K562 (cell line): ENCODE data around the gene RAB21. TPM values are rescaled to one million over a fixed set of nuclear protein-coding genes. Genes with fewer than 3 reads are reported as not detected.

Source experiments
- ATAC-seq: fragments of 200-7000 bp; cut with Tn5 transposase; 3 replicates; pipeline ENCODE4 v1.9.1; 2020; ENCODE audit warnings: moderate library complexity
- BruUV-seq: library from RNA; stranded (reverse); fragments of 400-500 nt; replicated peaks from 2 replicates; lab custom pipeline; 2021; lab: Mats Ljungman, UMichigan
- CTCF ChIA-PET: fragments of 300-600 bp; formaldehyde crosslinking; extraction: SDS; loops from one replicate; lab custom pipeline; 2021; ENCODE audit warnings: low intra/inter-chr PET ratio; lab: Yijun Ruan, JAX
- POLR2A ChIA-PET: fragments of 300-600, 350-650 bp; sonication (Branson Sonifier 250); formaldehyde crosslinking; extraction: SDS; loops from one replicate; lab custom pipeline; 2021; ENCODE audit warnings: antibody characterized with exemption, inconsistent platforms; lab: Yijun Ruan, JAX
- DNase-seq, 4 experiments: peaks; one replicate each; pipeline versions ENCODE4 v3.0.0 to v3.0.0-alpha.2; 2011 to 2018; ENCODE audit warnings: low spot score in 3 of 4, mixed read lengths in 3 of 4; ENCODE audit errors: extremely low read depth in 1 of 4
- FAIRE-seq: peaks from 2 replicates; lab custom pipeline; 2011; peaks lifted over from hg19 to GRCh38; lab: Jason Lieb, UNC
- H2AFZ ChIP-seq: 2 replicates; pipeline ENCODE4 v1.6.0; 2011; ENCODE audit warnings: low read depth, low read length, control low read depth, inconsistent platforms
- H3K27ac ChIP-seq: fragments of 200-600 bp; 3 replicates; pipeline ENCODE4 v1.8.0; 2011; ENCODE audit warnings: low read depth, mild to moderate bottlenecking, control low read depth, inconsistent platforms, low read length, moderate library complexity, mixed read lengths; ENCODE audit errors: extremely low read depth
- H3K27me3 ChIP-seq, 2 experiments: fragments of 300-600 bp in 1 of 2; 2 replicates in 1 of 2; 3 replicates in 1 of 2; pipeline versions ENCODE4 v1.6.0 to v1.8.0; 2011; ENCODE audit warnings: inconsistent platforms in 2 of 2, low read length in 2 of 2, mild to moderate bottlenecking in 1 of 2, mixed read lengths in 1 of 2, moderate library complexity in 1 of 2; ENCODE audit not compliant: control insufficient read depth in 2 of 2, insufficient read depth in 2 of 2
- H3K36me3 ChIP-seq: fragments of 300-600 bp; 3 replicates; pipeline ENCODE4 v1.8.0; 2011; ENCODE audit warnings: mild to moderate bottlenecking, low read length, inconsistent platforms; ENCODE audit not compliant: control insufficient read depth, insufficient read depth
- H3K4me1 ChIP-seq, 2 experiments: fragments of 200-600 bp in 1 of 2; replicated peaks in 1 of 2; 2 replicates in 1 of 2; 3 replicates in 1 of 2; pipeline versions ENCODE4 v1.5.1 to v1.8.0; 2011; ENCODE audit warnings: inconsistent platforms in 2 of 2, low read length in 2 of 2, mild to moderate bottlenecking in 1 of 2, mixed read lengths in 1 of 2, moderate library complexity in 1 of 2; ENCODE audit not compliant: control insufficient read depth in 2 of 2, insufficient read depth in 2 of 2
- H3K4me2 ChIP-seq: 2 replicates; pipeline ENCODE4 v1.6.1; 2011; ENCODE audit warnings: low read length, control low read depth, inconsistent platforms, mixed read lengths; ENCODE audit not compliant: insufficient read depth
- H3K4me3 ChIP-seq: fragments of 200-600 bp; sonication (generic), shearing (Covaris generic); 2 replicates; pipeline ENCODE4 v1.5.1; 2016; ENCODE audit warnings: control low read depth, inconsistent platforms
- H3K79me2 ChIP-seq: fragments of 200-600 bp; 3 replicates; pipeline ENCODE4 v1.8.0; 2011; ENCODE audit warnings: low read length, inconsistent platforms; ENCODE audit not compliant: control insufficient read depth, insufficient read depth
- H3K9ac ChIP-seq, 2 experiments: 2 replicates each; pipeline versions ENCODE4 v1.6.0 to v1.6.1; 2011; ENCODE audit warnings: low read depth in 2 of 2, low read length in 2 of 2, control low read depth in 1 of 2, inconsistent platforms in 1 of 2, mild to moderate bottlenecking in 1 of 2, mixed read lengths in 1 of 2; ENCODE audit not compliant: insufficient read depth in 1 of 2
- H3K9me1 ChIP-seq: one replicate; pipeline ENCODE4 v1.6.0; 2011; ENCODE audit warnings: inconsistent platforms, mild to moderate bottlenecking, low read length, moderate library complexity; ENCODE audit not compliant: control insufficient read depth, insufficient read depth
- H3K9me3 ChIP-seq: replicated peaks from 2 replicates; pipeline ENCODE4 v1.5.1; 2011; ENCODE audit warnings: low read depth, low read length, inconsistent platforms; ENCODE audit not compliant: control insufficient read depth, insufficient read depth
- H4K20me1 ChIP-seq: replicated peaks from 2 replicates; pipeline ENCODE4 v1.6.1; 2011; ENCODE audit warnings: low read length, inconsistent platforms, mixed read lengths; ENCODE audit not compliant: control insufficient read depth, insufficient read depth
- DMBX1 ChIP-seq: fragments of 250-450 bp; sonication (Bioruptor Pico); IDR thresholded peaks from 2 replicates; pipeline ENCODE4 v1.8.0; 2022; ENCODE audit warnings: inconsistent platforms, mild to moderate bottlenecking, moderate library complexity, borderline replicate concordance
- FOSL1 ChIP-seq: fragments of 200-800 bp; sonication (Bioruptor generic); conservative IDR thresholded peaks from 2 replicates; pipeline ENCODE4 v1.6.1; 2016; ENCODE audit warnings: missing genetic modification characterization, missing compliant biosample characterization
- HNRNPLL ChIP-seq: fragments of 200-400 bp; formaldehyde crosslinking; IDR thresholded peaks from 2 replicates; pipeline ENCODE4 v1.6.1; 2017; ENCODE audit warnings: low read length, low read depth, mild to moderate bottlenecking; ENCODE audit not compliant: poor library complexity, severe bottlenecking
- MAZ ChIP-seq, 2 experiments: fragments of 450-650 bp in 1 of 2; sonication (generic) in 1 of 2; formaldehyde crosslinking; IDR thresholded peaks in 1 of 2; conservative IDR thresholded peaks in 1 of 2; 2 replicates each; pipeline versions ENCODE4 v1.4.0 to v1.5.0; 2020; ENCODE audit warnings: mild to moderate bottlenecking in 1 of 2, missing genetic modification reagents in 1 of 2
- PTTG1 ChIP-seq: fragments of 450-650 bp; IDR thresholded peaks from 2 replicates; pipeline ENCODE4 v1.6.1; 2016; ENCODE audit warnings: low read depth, mild to moderate bottlenecking, missing genetic modification characterization, missing compliant biosample characterization
- RBM39 ChIP-seq: fragments of 200-400 bp; formaldehyde crosslinking; optimal IDR thresholded peaks from 2 replicates; pipeline ENCODE3; 2018; ENCODE audit warnings: low read depth, low read length
- THRAP3 ChIP-seq: fragments of 450-650 bp; IDR thresholded peaks from 2 replicates; pipeline ENCODE4 v1.6.1; 2016; ENCODE audit warnings: mild to moderate bottlenecking, inconsistent platforms, borderline replicate concordance
- YBX1 ChIP-seq: fragments of 450-650 bp; IDR thresholded peaks from 2 replicates; pipeline ENCODE4 v1.7.1; 2016; ENCODE audit warnings: mild to moderate bottlenecking
- ZNF79 ChIP-seq: fragments of 250-450 bp; sonication (Bioruptor Pico); IDR thresholded peaks from 2 replicates; pipeline ENCODE4 v1.4.0; 2020; ENCODE audit warnings: low read depth, mild to moderate bottlenecking, moderate library complexity
- WGBS: fragments of 100-300 bp; shearing (Covaris generic); methylation state at CpG from one replicate; pipeline ENCODE4 v1.1.6; 2016; ENCODE audit warnings: low coverage, mixed read lengths; ENCODE audit not compliant: insufficient coverage; ENCODE audit errors: missing lambda C conversion rate; 5-methylcytosine and 5-hydroxymethylcytosine counted together
- in situ Hi-C: fragments of 300-500 bp; cut with MboI; formaldehyde crosslinking; loops from 4 replicates; pipeline ENCODE4 v1.15.0; 2018; ENCODE audit warnings: inconsistent platforms, mixed read lengths
- intact Hi-C: fragments of 100-400 bp; cut with micrococcal nuclease; formaldehyde crosslinking; loops from 2 replicates; pipeline ENCODE4 v1.14.2; 2022
- polyA plus RNA-seq, 8 experiments: library from polyadenylated mRNA; depleted of rRNA in 4 of 8; stranded (reverse) in 5 of 8; unstranded in 3 of 8; fragments of >200 nt; fragmentation: Nextera tagmentation in 2 of 8; fragmentation: Illumina TruSeq in 1 of 8; extraction: Ambion mirVana in 2 of 8; extraction: Trizol in 1 of 8; gene quantifications; 2 replicates each; pipeline versions ENCODE4 v1.2.1 to v1.2.3, GENCODE V29; 2011 to 2014; ENCODE audit warnings: inconsistent platforms in 1 of 8, missing spikeins in 1 of 8
- total RNA-seq, 7 experiments: library from RNA; depleted of rRNA in 6 of 7; stranded (reverse); fragments of >200 nt in 6 of 7; fragmentation: Illumina TruSeq in 2 of 7; extraction: Trizol in 2 of 7; gene quantifications; 2 replicates each; pipeline versions ENCODE4 v1.2.1 to v1.2.3, GENCODE V29; 2011 to 2021; ENCODE audit warnings: low replicate concordance in 1 of 7
- TF ChIP-seq, protein P1 (sequence below): fragments of 250-450 bp; sonication (Bioruptor Pico); IDR thresholded peaks from 2 replicates; pipeline ENCODE4 v1.8.0; 2022; ENCODE audit warnings: inconsistent platforms, mild to moderate bottlenecking, moderate library complexity, borderline replicate concordance
- TF ChIP-seq, protein P2 (sequence below): fragments of 200-800 bp; sonication (Bioruptor generic); IDR thresholded peaks from 2 replicates; pipeline ENCODE4 v1.6.1; 2016; ENCODE audit warnings: missing genetic modification characterization, missing compliant biosample characterization
- TF ChIP-seq, protein P3 (sequence below): sonication (generic); formaldehyde crosslinking; IDR thresholded peaks from 2 replicates; pipeline ENCODE4 v1.9.0; 2022; ENCODE audit warnings: mild to moderate bottlenecking, missing genetic modification reagents

RAB21 gene
- total and polyA plus RNA-seq, 9 of the 15 experiments (the other 6 are each of a cell fraction or from before 2014, with no cell fraction given): 5.3 to 45.6 (median 19.6) TPM

DNA sequence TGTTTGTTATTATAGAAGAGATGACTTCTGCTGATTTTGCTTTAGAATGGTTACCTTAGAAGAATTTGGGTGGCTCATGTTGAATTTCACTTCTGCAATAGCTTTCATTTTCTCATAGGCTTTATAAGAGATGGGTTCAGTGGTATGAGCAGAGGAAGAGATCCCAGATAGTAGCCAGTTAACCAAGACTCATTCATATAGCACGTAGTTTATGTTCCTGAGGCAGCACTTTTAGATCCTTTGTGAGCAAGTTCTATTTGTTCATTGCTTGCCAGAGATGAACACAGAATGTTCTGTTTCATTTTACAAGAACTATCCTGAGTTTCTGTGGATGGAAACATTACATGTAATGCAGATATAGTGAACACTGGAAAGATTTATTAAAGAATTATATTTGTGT lies 32.2 kb downstream of the RAB21 start:
- Histone ChIP-seq H3K9me1 (no peaks in the 10 kb centered on the region), H3K4me1 (no peaks in the 10 kb centered on the region; a peak in 2 of 5 replicates), H3K4me3 (no peak overlapping the region), H3K27ac (no peak overlapping the region; the same call in 2 of the 3 replicates), H3K27me3 (no peaks in the 10 kb centered on the region), H2AFZ (no peak overlapping the region), H3K79me2 (no peaks in the 10 kb centered on the region), H3K9ac (no peak overlapping the region), H3K4me2 (no peak overlapping the region), H3K36me3 (peaks cover 42% of the 10 kb centered on the region; the same call in 2 of the 3 replicates), H3K9me3 (no peaks in the 10 kb centered on the region), H4K20me1 (no peaks in the 10 kb centered on the region)
- ChIA-PET POLR2A (interaction anchor here (1.6 kb wide), 1 partner anchor 10 kb away, joined by 3 read pairs; no protein-coding TSS in a partner anchor), CTCF (no interaction called here)
- DNase-seq: no peak
- TF ChIP-seq RBM39 (no peak), THRAP3 (no peak), FOSL1 (tag) (no peak), ZNF79 (CRISPR knock-in tag) (no peak), DMBX1 (no peak), HNRNPLL (no peak), PTTG1 (tag) (no peak), YBX1 (no peak), MAZ (CRISPR knock-in tag; conservative IDR thresholded peaks at IDR 0.05 in 1 of 2, IDR thresholded peaks at IDR 0.05 in 1 of 2) (no peak)
- TF ChIP-seq, protein P1, sequence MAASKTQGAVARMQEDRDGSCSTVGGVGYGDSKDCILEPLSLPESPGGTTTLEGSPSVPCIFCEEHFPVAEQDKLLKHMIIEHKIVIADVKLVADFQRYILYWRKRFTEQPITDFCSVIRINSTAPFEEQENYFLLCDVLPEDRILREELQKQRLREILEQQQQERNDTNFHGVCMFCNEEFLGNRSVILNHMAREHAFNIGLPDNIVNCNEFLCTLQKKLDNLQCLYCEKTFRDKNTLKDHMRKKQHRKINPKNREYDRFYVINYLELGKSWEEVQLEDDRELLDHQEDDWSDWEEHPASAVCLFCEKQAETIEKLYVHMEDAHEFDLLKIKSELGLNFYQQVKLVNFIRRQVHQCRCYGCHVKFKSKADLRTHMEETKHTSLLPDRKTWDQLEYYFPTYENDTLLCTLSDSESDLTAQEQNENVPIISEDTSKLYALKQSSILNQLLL (CRISPR knock-in tag): no peak
- TF ChIP-seq, protein P2, sequence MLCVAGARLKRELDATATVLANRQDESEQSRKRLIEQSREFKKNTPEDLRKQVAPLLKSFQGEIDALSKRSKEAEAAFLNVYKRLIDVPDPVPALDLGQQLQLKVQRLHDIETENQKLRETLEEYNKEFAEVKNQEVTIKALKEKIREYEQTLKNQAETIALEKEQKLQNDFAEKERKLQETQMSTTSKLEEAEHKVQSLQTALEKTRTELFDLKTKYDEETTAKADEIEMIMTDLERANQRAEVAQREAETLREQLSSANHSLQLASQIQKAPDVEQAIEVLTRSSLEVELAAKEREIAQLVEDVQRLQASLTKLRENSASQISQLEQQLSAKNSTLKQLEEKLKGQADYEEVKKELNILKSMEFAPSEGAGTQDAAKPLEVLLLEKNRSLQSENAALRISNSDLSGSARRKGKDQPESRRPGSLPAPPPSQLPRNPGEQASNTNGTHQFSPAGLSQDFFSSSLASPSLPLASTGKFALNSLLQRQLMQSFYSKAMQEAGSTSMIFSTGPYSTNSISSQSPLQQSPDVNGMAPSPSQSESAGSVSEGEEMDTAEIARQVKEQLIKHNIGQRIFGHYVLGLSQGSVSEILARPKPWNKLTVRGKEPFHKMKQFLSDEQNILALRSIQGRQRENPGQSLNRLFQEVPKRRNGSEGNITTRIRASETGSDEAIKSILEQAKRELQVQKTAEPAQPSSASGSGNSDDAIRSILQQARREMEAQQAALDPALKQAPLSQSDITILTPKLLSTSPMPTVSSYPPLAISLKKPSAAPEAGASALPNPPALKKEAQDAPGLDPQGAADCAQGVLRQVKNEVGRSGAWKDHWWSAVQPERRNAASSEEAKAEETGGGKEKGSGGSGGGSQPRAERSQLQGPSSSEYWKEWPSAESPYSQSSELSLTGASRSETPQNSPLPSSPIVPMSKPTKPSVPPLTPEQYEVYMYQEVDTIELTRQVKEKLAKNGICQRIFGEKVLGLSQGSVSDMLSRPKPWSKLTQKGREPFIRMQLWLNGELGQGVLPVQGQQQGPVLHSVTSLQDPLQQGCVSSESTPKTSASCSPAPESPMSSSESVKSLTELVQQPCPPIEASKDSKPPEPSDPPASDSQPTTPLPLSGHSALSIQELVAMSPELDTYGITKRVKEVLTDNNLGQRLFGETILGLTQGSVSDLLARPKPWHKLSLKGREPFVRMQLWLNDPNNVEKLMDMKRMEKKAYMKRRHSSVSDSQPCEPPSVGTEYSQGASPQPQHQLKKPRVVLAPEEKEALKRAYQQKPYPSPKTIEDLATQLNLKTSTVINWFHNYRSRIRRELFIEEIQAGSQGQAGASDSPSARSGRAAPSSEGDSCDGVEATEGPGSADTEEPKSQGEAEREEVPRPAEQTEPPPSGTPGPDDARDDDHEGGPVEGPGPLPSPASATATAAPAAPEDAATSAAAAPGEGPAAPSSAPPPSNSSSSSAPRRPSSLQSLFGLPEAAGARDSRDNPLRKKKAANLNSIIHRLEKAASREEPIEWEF (CRISPR knock-in tag): no peak
- TF ChIP-seq, protein P3, sequence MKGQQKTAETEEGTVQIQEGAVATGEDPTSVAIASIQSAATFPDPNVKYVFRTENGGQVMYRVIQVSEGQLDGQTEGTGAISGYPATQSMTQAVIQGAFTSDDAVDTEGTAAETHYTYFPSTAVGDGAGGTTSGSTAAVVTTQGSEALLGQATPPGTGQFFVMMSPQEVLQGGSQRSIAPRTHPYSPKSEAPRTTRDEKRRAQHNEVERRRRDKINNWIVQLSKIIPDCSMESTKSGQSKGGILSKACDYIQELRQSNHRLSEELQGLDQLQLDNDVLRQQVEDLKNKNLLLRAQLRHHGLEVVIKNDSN (CRISPR knock-in tag): no peak
- in situ Hi-C loops: no loop called here
- 40% methylated on average over 1 of the region's 1 CpG for WGBS
- intact Hi-C loops: loop anchor here (10.0 kb wide), 1 partner anchor 228 kb away; no protein-coding TSS in a partner anchor
- no peak for ATAC-seq
- BruUV-seq: no TSS peak
- FAIRE-seq: no peak
